CD4-positive, alpha-beta T cell (primary cell): ENCODE data around the gene HSD17B11. TPM values are rescaled to one million over a fixed set of nuclear protein-coding genes. Genes with fewer than 3 reads are reported as not detected.

Experiments used
- ATAC-seq: fragments of 200-7000 bp; cut with Tn5 transposase; one replicate; pipeline ENCODE4 v1.10.0; 2022; ENCODE audit warnings: mild to moderate bottlenecking; ENCODE audit not compliant: poor library complexity
- CTCF ChIA-PET: fragments of 350-600 bp; sonication (Branson Sonifier 250); formaldehyde crosslinking; loops from one replicate; lab custom pipeline; 2021; ENCODE audit warnings: antibody characterized with exemption, inconsistent platforms; lab: Charles Lee
- POLR2A ChIA-PET: fragments of 350-600 bp; sonication (Branson Sonifier 250); formaldehyde crosslinking; loops from one replicate; lab custom pipeline; 2021; ENCODE audit warnings: antibody characterized with exemption, inconsistent platforms; lab: Charles Lee
- DNase-seq, 14 experiments: peaks; one replicate each; pipeline ENCODE4 v3.0.0-alpha.2; 2013 to 2020; ENCODE audit warnings: mixed read lengths in 2 of 14
- H3K27ac ChIP-seq, 2 donors: one replicate each; pipeline versions ENCODE4 v1.5.1 to v1.7.0; 2013; ENCODE audit warnings: low read length in 2 of 2, low read depth in 1 of 2, mild to moderate bottlenecking in 1 of 2
- H3K27me3 ChIP-seq, 2 experiments: 1 replicate in 1 of 2; 2 replicates in 1 of 2; pipeline versions ENCODE4 v1.6.1 to v1.7.0; 2013; ENCODE audit warnings: low read length in 2 of 2, control low read depth in 1 of 2, mild to moderate bottlenecking in 1 of 2, moderate library complexity in 1 of 2; ENCODE audit not compliant: insufficient read depth in 2 of 2, control insufficient read depth in 1 of 2
- H3K36me3 ChIP-seq: one replicate; pipeline ENCODE4 v1.6.1; 2013; ENCODE audit warnings: low read length, control low read depth; ENCODE audit not compliant: insufficient read depth
- H3K4me1 ChIP-seq: one replicate; pipeline ENCODE4 v1.6.1; 2013; ENCODE audit warnings: low read length, control low read depth; ENCODE audit not compliant: insufficient read depth
- H3K4me3 ChIP-seq: one replicate; pipeline ENCODE4 v1.5.1; 2013; ENCODE audit warnings: mild to moderate bottlenecking, low read length, moderate library complexity
- H3K9me3 ChIP-seq, 2 experiments: 1 replicate in 1 of 2; 2 replicates in 1 of 2; pipeline versions ENCODE4 v1.6.1 to v1.7.0; 2013; ENCODE audit warnings: low read length in 2 of 2, mild to moderate bottlenecking in 2 of 2, control low read depth in 1 of 2, moderate library complexity in 1 of 2; ENCODE audit not compliant: control insufficient read depth in 1 of 2, insufficient read depth in 1 of 2
- H3K27ac Mint-ChIP-seq: one replicate; pipeline ENCODE4 v1.8.0; 2020; ENCODE audit warnings: mixed read lengths
- H3K27me3 Mint-ChIP-seq: one replicate; pipeline ENCODE4 v1.8.0; 2021; ENCODE audit warnings: mixed read lengths
- H3K36me3 Mint-ChIP-seq: one replicate; pipeline ENCODE4 v1.8.0; 2021; ENCODE audit warnings: low read depth, mixed read lengths
- H3K4me1 Mint-ChIP-seq: one replicate; pipeline ENCODE4 v1.8.0; 2021; ENCODE audit warnings: low read depth, mixed read lengths
- H3K4me3 Mint-ChIP-seq: one replicate; pipeline ENCODE4 v1.8.0; 2020; ENCODE audit warnings: mild to moderate bottlenecking, mixed read lengths
- H3K9me3 Mint-ChIP-seq: one replicate; pipeline ENCODE4 v1.8.0; 2020; ENCODE audit warnings: mixed read lengths
- CTCF ChIP-seq: fragments of 200-600 bp; IDR thresholded peaks from one replicate; pipeline ENCODE4 v1.8.0; 2022; ENCODE audit warnings: antibody characterized with exemption, mild to moderate bottlenecking
- intact Hi-C, 2 experiments: fragments of 100-400 bp; cut with DNase I in 1 of 2; cut with micrococcal nuclease in 1 of 2; formaldehyde crosslinking; loops; one replicate each; pipeline versions ENCODE4 v1.15.1 to v1.9.0; 2023 to 2025; cut with DNase I, micrococcal nuclease
- total RNA-seq, 174 experiments: library from RNA in 2 of 174; stranded (reverse) in 2 of 174; gene quantifications; one replicate each; pipeline ENCODE4 v1.2.3 and lab custom pipeline; 2021 to 2026

The HSD17B11 gene
- total RNA-seq, 2 experiments from 2014 or later, result 34.9 to 36.5 TPM

DNA sequence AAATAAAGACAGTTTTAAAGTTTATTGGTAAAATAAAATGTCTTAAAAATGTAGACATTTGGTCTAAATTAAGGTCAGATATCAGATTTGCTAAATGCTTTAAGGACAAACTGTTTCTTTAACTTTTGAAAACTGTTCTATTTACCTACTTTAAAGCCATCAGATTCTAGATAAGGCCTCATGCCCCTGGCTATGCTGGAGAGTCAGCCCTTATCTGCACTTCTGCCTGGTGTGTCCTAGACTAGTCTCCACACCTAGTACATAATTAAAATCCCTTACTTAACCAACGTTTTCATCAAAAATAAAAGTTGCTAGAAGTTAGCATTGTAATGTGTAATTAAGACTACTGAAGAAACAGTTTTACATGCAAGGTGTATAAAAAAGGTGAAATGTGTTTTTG is 25.6 kb downstream of the HSD17B11 start:
- POLR2A ChIA-PET, result no interaction called here
- Histone ChIP-seq H3K27ac (no peak overlapping the region), H3K4me1 (no peaks in the 10 kb centered on the region), H3K9me3 (no peaks in the 10 kb centered on the region), H3K36me3 (peaks cover 68% of the 10 kb centered on the region), H3K4me3 (no peak overlapping the region), H3K27me3 (no peaks in the 10 kb centered on the region)
- H3K4me1 Mint-ChIP-seq, result peaks cover 4% of the 10 kb centered on the region
- no peaks in the 10 kb centered on the region for H3K27me3 Mint-ChIP-seq
- H3K36me3 Mint-ChIP-seq, result peaks cover 81% of the 10 kb centered on the region
- ATAC-seq, result no peak
- no peak for DNase-seq
- no peak for TF ChIP-seq CTCF
- H3K4me3 Mint-ChIP-seq, result no peak overlapping the region
- H3K27ac Mint-ChIP-seq, result no peak overlapping the region
- CTCF ChIA-PET, result interaction anchor here (3.4 kb wide), 1 partner anchor 11 kb away, joined by 8 read pairs; no protein-coding TSS in a partner anchor
- H3K9me3 Mint-ChIP-seq, result no peaks in the 10 kb centered on the region
- intact Hi-C loops, result no loop called here

- POLR2A ChIA-PET, result no interaction called here
These were observed 27.4 kb downstream of the HSD17B11 start for GRCh38 chr4:87363552-87363951.

DNA sequence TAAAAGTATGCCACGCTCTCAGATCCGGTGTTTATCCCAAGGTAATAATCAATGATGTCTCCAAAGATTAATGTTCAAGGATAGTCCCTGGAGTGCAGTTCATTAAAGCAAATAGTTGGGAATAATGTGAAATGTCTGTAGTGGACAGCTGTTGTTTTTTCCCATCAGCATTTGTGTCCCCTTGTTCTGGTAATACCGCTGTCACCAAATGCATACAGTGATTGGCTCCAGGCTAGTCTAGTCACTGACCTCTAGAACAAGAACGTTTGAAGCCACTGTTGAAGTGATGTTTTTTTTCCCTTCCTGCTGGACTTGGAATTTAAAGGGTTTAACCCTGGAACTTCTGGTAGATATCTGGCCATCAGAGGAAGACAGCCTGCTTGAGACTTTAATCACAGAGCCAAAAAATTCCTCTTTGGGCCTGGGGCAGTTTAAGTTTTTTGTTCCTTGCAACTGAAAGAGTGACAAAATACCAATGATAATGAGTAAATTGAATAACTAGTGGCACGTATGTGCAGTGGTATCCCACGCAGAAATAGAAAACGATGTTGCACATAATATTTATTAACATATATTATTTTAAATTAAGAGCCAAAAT is 30.6 kb downstream of the HSD17B11 start:
- Mint-ChIP-seq H3K4me3 (no peak overlapping the region), H3K27ac (no peak overlapping the region), H3K27me3 (no peaks in the 10 kb centered on the region), H3K4me1 (no peaks in the 10 kb centered on the region), H3K9me3 (no peaks in the 10 kb centered on the region), H3K36me3 (peaks cover 62% of the 10 kb centered on the region)
- intact Hi-C loops, result no loop called here
- Histone ChIP-seq H3K27me3 (no peaks in the 10 kb centered on the region), H3K9me3 (no peaks in the 10 kb centered on the region), H3K4me1 (no peaks in the 10 kb centered on the region), H3K27ac (no peak overlapping the region), H3K36me3 (peaks cover 45% of the 10 kb centered on the region), H3K4me3 (no peak overlapping the region)
- ChIA-PET POLR2A (no interaction called here), CTCF (no interaction called here)
- ATAC-seq, result no peak
- TF ChIP-seq CTCF, result no peak
- no peak for DNase-seq

More at GRCh38 chr4:87363552-87363951, 27.4 kb downstream of the HSD17B11 start:
- no peak overlapping the region for H3K4me3 Mint-ChIP-seq
- H3K4me1 Mint-ChIP-seq, result no peaks in the 10 kb centered on the region
- intact Hi-C loops, result no loop called here
- H3K4me1 ChIP-seq, result no peaks in the 10 kb centered on the region
- H3K27ac Mint-ChIP-seq, result no peak overlapping the region
- no peaks in the 10 kb centered on the region for H3K9me3 Mint-ChIP-seq
- no peak for TF ChIP-seq CTCF
- no peaks in the 10 kb centered on the region for H3K27me3 ChIP-seq
- no peak overlapping the region for H3K4me3 ChIP-seq
- CTCF ChIA-PET, result interaction anchor here (0.7 to 3.4 kb wide), 4 partner anchors 10 to 102 kb away, joined by 3 to 8 read pairs (median 3); no protein-coding TSS in a partner anchor
- DNase-seq (no peak), ATAC-seq (no peak)
- H3K27me3 Mint-ChIP-seq, result no peaks in the 10 kb centered on the region
- no peak overlapping the region for H3K27ac ChIP-seq
- no peaks in the 10 kb centered on the region for H3K9me3 ChIP-seq
- H3K36me3 Mint-ChIP-seq, result peaks cover 70% of the 10 kb centered on the region
- peaks cover 67% of the 10 kb centered on the region for H3K36me3 ChIP-seq
